Mucosa of rectum (tissue), 2 donors: ENCODE results near the gene KIF6.

Experiments used
- H3K27ac ChIP-seq, 2 donors: one replicate each; pipeline ENCODE4 v1.7.0; 2013; ENCODE audit warnings: inconsistent platforms in 2 of 2, low read depth in 2 of 2, low read length in 2 of 2
- H3K27me3 ChIP-seq, 2 donors: one replicate each; pipeline ENCODE4 v1.7.0; 2013; ENCODE audit warnings: low read length in 2 of 2; ENCODE audit not compliant: control insufficient read depth in 2 of 2, insufficient read depth in 2 of 2
- H3K36me3 ChIP-seq, 2 donors: one replicate each; pipeline ENCODE4 v1.7.0; 2013; ENCODE audit warnings: low read length in 2 of 2; ENCODE audit not compliant: control insufficient read depth in 2 of 2, insufficient read depth in 2 of 2
- H3K4me1 ChIP-seq, 2 donors: one replicate each; pipeline ENCODE4 v1.7.0; 2013; ENCODE audit warnings: low read length in 2 of 2, mild to moderate bottlenecking in 1 of 2; ENCODE audit not compliant: control insufficient read depth in 2 of 2, insufficient read depth in 2 of 2
- H3K4me3 ChIP-seq, 2 donors: one replicate each; pipeline ENCODE4 v1.7.0; 2013; ENCODE audit warnings: low read length in 2 of 2
- H3K9ac ChIP-seq, 2 donors: one replicate each; pipeline ENCODE4 v1.7.0; 2013; ENCODE audit warnings: low read length in 2 of 2, low read depth in 1 of 2, mild to moderate bottlenecking in 1 of 2
- H3K9me3 ChIP-seq, 2 donors: one replicate each; pipeline ENCODE4 v1.7.0; 2013; ENCODE audit warnings: low read length in 2 of 2; ENCODE audit not compliant: control insufficient read depth in 2 of 2
- donor health status: healthy.
- donor health status: Normal muscosa, but diverticular disease.

KIF6 gene

DNA sequence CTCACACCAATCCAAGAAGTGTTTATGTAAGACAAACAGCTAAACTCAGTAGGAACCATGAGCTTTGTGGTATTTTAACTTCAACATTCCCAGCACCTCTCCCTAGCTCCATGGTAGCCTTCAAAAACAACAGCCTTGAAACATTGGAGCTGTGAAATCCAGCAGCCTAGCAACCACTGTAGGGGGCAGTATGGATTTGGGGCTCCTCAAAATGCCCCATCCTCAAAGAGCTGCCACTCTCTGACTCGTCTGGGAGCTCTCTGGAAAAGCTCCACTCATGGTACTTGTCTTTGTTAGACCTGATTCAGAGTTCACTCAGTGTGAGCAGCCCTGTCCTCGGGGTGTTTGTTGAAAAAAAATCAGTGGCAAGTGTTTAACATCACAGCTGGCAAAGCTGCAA, 82.9 kb downstream of the KIF6 start:
- H3K27ac ChIP-seq = no peak overlapping the region
- no peak overlapping the region for H3K4me3 ChIP-seq
- no peaks in the 10 kb centered on the region for H3K27me3 ChIP-seq
- no peaks in the 10 kb centered on the region for H3K36me3 ChIP-seq
- no peaks in the 10 kb centered on the region for H3K4me1 ChIP-seq
- no peak overlapping the region for H3K9ac ChIP-seq
- no peaks in the 10 kb centered on the region for H3K9me3 ChIP-seq

DNA sequence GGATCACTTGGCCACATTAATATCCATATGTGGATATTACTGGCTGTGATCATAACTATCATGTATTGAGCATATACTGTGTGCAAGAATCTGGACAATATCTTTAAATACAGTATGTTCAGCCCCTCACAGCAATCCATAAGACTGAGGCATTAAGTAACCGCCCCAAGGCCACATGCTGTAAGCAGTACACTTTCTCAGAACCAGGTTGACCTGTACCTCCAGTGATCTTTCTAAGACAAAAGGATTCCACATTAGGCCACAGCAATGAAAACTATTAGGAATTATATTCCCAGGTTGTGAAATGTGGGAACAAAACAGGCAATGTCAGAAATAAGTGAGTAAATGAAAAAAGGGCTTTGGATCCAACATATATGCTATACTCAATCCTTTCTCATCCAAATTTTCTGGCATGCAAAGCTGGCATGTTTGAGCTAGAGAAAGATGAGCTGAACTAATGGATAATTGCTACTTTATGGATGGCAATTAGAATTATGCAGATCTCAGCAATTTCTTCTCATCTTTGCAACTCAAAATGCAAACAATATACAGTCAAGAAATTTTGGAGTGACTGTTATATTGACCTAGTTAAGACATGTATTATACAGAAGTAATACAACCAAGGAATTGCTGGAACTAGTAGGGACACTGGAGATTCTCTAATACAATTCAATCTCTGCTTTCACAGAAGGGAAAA, 86.9 kb downstream of the KIF6 start:
- Histone ChIP-seq H3K9me3 (no peaks in the 10 kb centered on the region), H3K9ac (no peak overlapping the region), H3K27ac (no peak overlapping the region), H3K4me3 (no peak overlapping the region), H3K27me3 (no peaks in the 10 kb centered on the region), H3K4me1 (no peaks in the 10 kb centered on the region), H3K36me3 (no peaks in the 10 kb centered on the region)

DNA sequence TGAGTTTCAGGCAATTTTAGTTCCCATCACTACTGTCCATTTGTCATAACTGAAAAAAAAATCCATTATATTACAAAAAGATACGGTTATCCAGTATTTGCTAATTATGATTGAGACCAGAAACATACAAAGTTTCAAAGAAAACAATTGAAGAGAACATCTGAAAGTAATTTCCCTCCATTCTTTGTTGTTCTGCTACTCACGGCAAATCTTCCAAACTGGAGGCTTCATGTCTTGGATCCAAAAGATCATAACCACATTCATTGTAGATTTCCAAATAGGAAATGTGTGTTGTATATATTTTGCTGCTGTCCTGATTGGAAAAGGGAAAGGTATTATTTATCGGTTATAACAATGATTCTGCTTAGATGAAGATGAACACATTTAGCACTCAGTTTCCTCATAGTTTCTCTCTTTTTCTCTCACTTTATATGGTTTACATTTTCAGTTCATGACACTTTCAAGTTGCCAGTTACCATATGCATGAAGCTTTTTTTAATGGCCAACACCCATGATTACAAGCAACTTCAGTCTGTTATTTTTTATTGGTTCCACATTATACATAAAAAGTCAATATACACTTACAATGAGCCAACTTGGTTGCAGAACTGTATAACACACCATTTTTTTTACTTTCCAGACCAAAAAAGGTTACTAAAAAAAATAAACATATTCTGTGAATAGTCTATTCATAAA, 90.4 kb downstream of the KIF6 start:
- Histone ChIP-seq H3K9me3 (no peaks in the 10 kb centered on the region), H3K27ac (no peak overlapping the region), H3K36me3 (no peaks in the 10 kb centered on the region), H3K4me3 (no peak overlapping the region), H3K27me3 (no peaks in the 10 kb centered on the region), H3K4me1 (no peaks in the 10 kb centered on the region), H3K9ac (no peak overlapping the region)

DNA sequence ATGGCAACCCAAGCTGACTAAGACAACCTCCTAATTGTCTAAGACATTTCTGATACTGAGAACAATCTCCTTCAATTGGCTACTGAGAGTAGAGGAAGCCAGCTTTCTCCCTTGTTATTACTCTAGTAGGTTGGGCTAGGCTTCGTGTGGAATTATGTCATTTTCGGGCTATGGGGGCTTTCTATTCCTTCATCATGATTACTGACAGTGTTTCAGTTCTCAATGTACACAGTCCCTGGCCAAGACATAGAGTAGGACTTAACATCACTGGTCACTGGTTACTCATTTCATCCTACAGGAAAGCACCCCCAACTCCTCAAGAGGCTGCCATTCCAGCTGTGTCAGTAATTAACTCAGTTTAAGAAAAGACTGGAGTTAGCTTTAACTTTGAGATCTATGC, 100.0 kb downstream of the KIF6 start:
- no peaks in the 10 kb centered on the region for H3K9me3 ChIP-seq
- no peaks in the 10 kb centered on the region for H3K36me3 ChIP-seq
- no peak overlapping the region for H3K27ac ChIP-seq
- H3K27me3 ChIP-seq = no peaks in the 10 kb centered on the region
- H3K4me3 ChIP-seq = no peak overlapping the region
- no peak overlapping the region for H3K9ac ChIP-seq
- H3K4me1 ChIP-seq = no peaks in the 10 kb centered on the region

DNA sequence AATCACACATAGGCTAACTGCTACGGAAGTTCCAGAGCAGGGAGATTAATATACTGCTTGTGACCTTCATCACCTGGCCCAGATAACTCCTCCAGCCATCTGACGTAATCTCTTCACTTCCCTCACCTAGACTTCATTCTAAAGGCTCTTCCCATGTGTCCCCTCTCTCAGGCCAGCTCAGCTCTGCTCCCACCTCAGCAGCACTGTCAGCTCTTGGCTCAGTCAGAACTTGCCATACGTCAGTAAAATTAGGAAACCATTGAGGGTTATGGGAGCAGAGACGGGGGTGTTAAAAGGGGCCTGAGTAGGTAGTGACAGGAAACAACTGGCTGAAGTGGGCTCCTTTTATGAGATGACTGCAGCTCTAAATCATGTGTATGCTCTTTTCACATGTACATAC, 101.5 kb downstream of the KIF6 start:
- no peak overlapping the region for H3K4me3 ChIP-seq
- H3K27ac ChIP-seq = no peak overlapping the region
- no peaks in the 10 kb centered on the region for H3K4me1 ChIP-seq
- no peaks in the 10 kb centered on the region for H3K9me3 ChIP-seq
- no peaks in the 10 kb centered on the region for H3K36me3 ChIP-seq
- no peak overlapping the region for H3K9ac ChIP-seq
- H3K27me3 ChIP-seq = no peaks in the 10 kb centered on the region

DNA sequence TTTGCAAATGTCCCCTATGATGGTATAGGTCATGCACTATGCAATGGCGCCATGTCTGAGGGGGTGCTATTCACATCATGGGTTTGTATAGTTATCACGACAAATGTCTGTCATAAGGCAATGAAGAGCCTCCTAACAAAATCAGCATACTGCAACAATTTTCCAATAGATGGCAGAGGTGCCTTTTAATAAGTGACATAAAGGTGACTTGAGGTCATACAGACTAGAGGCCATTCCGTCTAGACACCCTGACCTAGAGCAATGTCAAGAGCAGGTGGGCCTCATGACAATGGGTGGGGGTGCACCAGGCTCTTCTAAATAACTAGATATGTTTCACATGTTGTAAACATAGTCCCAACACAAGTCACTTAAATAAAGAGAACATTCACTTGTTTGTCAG, 107.7 kb downstream of the KIF6 start:
- H3K36me3 ChIP-seq = no peaks in the 10 kb centered on the region
- no peaks in the 10 kb centered on the region for H3K9me3 ChIP-seq
- no peak overlapping the region for H3K27ac ChIP-seq
- H3K9ac ChIP-seq = no peak overlapping the region
- H3K27me3 ChIP-seq = no peaks in the 10 kb centered on the region
- H3K4me1 ChIP-seq = no peaks in the 10 kb centered on the region
- no peak overlapping the region for H3K4me3 ChIP-seq

DNA sequence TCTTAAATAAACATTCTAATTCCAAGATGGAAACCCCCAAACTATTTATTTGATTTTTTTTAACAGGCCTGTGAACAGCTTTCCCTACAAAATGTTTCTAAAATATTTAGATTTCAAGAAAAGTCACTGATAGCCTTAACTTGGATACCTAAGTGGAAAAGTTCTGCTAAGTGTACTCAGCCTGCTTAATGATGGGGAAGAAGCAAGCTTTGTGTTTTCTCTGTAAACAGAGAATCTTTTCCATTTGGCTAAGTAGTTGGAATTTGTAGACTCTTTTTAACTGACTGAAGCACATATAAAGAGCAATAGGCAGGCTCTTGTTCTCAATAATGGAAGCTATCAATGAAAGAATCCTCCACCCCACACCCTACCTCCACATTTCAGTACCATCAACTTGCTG, 108.2 kb downstream of the KIF6 start:
- Histone ChIP-seq H3K4me1 (no peaks in the 10 kb centered on the region), H3K9ac (no peak overlapping the region), H3K27me3 (no peaks in the 10 kb centered on the region), H3K4me3 (no peak overlapping the region), H3K9me3 (no peaks in the 10 kb centered on the region), H3K27ac (no peak overlapping the region), H3K36me3 (no peaks in the 10 kb centered on the region)

DNA sequence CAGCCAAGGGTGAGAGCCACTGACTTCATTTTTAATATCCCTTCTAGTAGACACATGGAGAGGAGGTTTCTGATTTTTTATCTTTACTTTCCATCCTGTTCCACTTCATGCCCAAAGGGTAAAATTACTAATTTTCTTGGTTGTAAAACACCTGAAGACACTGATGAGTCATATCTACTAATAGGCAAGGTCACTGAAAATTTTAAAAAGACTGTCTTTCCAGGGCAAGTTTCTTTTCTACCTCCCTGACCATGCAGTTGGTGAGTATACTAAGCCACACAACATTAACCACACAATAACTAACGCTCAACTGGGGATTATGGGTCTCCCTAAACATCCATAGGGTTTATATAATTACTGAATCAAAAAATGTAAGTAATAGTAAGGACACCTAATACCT, 109.6 kb downstream of the KIF6 start:
- no peaks in the 10 kb centered on the region for H3K9me3 ChIP-seq
- no peaks in the 10 kb centered on the region for H3K4me1 ChIP-seq
- H3K9ac ChIP-seq = no peak overlapping the region
- H3K27me3 ChIP-seq = no peaks in the 10 kb centered on the region
- no peak overlapping the region for H3K4me3 ChIP-seq
- no peak overlapping the region for H3K27ac ChIP-seq
- no peaks in the 10 kb centered on the region for H3K36me3 ChIP-seq

DNA sequence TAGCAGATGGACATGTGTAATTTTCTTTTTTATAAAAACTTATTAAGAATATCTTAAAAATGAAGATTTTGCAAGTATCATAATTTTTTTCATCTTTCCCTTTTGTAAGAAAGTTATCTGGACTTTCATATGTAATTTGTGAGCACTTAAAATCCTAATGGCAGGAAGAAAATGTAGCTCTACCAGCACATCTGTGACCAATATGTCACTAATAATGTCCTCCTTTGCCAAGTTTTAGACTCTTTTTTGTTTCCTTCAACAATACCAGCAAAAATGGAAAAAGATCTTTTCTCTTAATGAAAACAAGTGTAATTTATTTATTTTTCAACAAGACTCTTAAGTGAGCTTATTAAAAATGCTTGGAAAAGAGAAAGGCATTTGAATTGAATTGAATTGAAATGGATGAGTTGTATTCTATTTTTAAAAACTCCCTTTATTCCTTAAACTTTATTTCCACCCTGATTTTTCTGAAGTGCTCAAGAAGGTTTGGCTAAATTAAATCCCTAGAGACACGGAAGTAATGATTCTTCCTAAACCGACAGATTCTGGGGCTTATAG, 110.7 kb downstream of the KIF6 start:
- H3K27ac ChIP-seq = no peak overlapping the region
- H3K9me3 ChIP-seq = no peaks in the 10 kb centered on the region
- no peaks in the 10 kb centered on the region for H3K36me3 ChIP-seq
- H3K4me3 ChIP-seq = no peak overlapping the region
- H3K4me1 ChIP-seq = no peaks in the 10 kb centered on the region
- no peaks in the 10 kb centered on the region for H3K27me3 ChIP-seq
- no peak overlapping the region for H3K9ac ChIP-seq

DNA sequence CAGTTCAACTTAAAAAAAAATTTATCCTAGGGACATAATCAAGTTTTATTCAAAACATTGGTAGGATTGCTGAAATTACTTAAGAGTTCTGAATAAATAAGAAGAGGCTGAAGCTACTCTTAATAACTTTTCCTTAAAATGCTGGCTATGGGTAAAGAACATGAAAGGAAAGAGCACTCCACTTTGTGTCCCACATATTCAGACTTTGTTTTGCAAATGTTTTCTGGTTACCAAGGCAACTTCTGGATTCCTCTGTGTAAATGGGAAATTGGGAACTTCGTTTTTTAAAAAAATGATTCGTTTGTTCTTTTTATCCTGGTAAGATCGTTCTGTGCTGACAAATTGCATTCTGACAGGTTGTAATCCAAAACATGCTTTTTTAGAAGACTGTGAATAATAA, 115.0 kb downstream of the KIF6 start:
- Histone ChIP-seq H3K9ac (no peak overlapping the region), H3K27ac (no peak overlapping the region), H3K4me1 (no peaks in the 10 kb centered on the region)

More for the DNA sequence above, 115.0 kb downstream of the KIF6 start:
- no peaks in the 10 kb centered on the region for H3K27me3 ChIP-seq
- H3K36me3 ChIP-seq = no peaks in the 10 kb centered on the region
- no peak overlapping the region for H3K4me3 ChIP-seq
- no peaks in the 10 kb centered on the region for H3K9me3 ChIP-seq
